Activated CD8-positive, alpha-beta T cell treated with anti-CD3 and anti-CD28 coated beads, Interleukin-2, amount 10 ng/mL, durations not matched to agents 7 days and 5 days (primary cell): ENCODE measurements around the gene RAB17. TPM values are rescaled to one million over a fixed set of nuclear protein-coding genes. Genes with fewer than 3 reads are reported as not detected.
"Not testable (repeated sequence)": the region's sequence is repeated elsewhere in the genome, so short reads cannot be mapped to it uniquely, and the experiment has no call there.

ENCODE experiments used
- ATAC-seq: fragments of 150-1000 bp; cut with Tn5 transposase; one replicate; pipeline ENCODE4 v1.10.0; 2021; ENCODE audit warnings: moderate library complexity
- CTCF ChIA-PET: fragments of 350-600 bp; sonication (Branson Sonifier 250); formaldehyde crosslinking; loops from one replicate; lab custom pipeline; 2021; ENCODE audit warnings: antibody characterized with exemption; lab: Charles Lee
- POLR2A ChIA-PET: fragments of 350-600 bp; sonication (Branson Sonifier 250); formaldehyde crosslinking; loops from one replicate; lab custom pipeline; 2021; ENCODE audit warnings: antibody characterized with exemption; lab: Charles Lee
- DNase-seq: peaks from one replicate; pipeline ENCODE4 v3.0.0-alpha.2; 2020
- H3K27ac Mint-ChIP-seq: one replicate; pipeline ENCODE4 v1.8.0; 2021; ENCODE audit warnings: mild to moderate bottlenecking, mixed read lengths
- H3K27me3 Mint-ChIP-seq: one replicate; pipeline ENCODE4 v1.8.0; 2021; ENCODE audit warnings: low read depth, mixed read lengths
- H3K36me3 Mint-ChIP-seq: one replicate; pipeline ENCODE4 v1.8.0; 2021; ENCODE audit warnings: low read depth, mixed read lengths
- H3K4me1 Mint-ChIP-seq: one replicate; pipeline ENCODE4 v1.8.0; 2021; ENCODE audit warnings: low read depth, mixed read lengths
- H3K4me3 Mint-ChIP-seq: one replicate; pipeline ENCODE4 v1.8.0; 2021; ENCODE audit warnings: mild to moderate bottlenecking, mixed read lengths
- H3K9me3 Mint-ChIP-seq: one replicate; pipeline ENCODE4 v1.8.0; 2022; ENCODE audit warnings: mixed read lengths; ENCODE audit not compliant: insufficient read depth
- total RNA-seq, 2 experiments: library from RNA; stranded (reverse); gene quantifications; one replicate each; pipeline ENCODE4 v1.2.3, GENCODE V29; 2021

RAB17 gene
- total RNA-seq, 2 experiments from 2014 or later: 0.16 to 0.61 TPM

DNA sequence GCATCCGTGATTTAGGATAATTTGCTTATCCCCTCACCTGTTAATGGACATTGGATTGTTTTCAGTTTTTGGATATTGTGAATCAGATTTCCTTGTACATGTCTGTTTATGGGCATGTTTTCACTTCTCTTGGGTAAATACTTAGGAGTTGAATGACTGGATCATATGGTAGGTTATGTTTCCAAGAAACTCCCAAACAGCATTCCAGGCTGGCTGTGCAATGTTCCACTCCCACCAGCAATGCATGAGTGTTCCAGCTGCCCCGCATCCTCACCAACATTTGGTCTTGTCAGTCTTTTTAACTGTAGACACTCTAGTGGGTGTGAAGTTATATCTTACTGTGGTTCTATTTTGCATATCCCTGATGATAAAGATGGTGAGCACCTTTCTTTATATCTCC lies 27.9 kb upstream of the RAB17 start:
- Mint-ChIP-seq H3K9me3 (no peaks in the 10 kb centered on the region), H3K27ac (no peak overlapping the region), H3K36me3 (no peaks in the 10 kb centered on the region), H3K4me3 (no peak overlapping the region), H3K4me1 (peaks cover 37% of the 10 kb centered on the region), H3K27me3 (peaks cover 17% of the 10 kb centered on the region)
- DNase-seq: no peak
- POLR2A ChIA-PET: no interaction called here
- CTCF ChIA-PET: no interaction called here
- ATAC-seq: no peak

DNA sequence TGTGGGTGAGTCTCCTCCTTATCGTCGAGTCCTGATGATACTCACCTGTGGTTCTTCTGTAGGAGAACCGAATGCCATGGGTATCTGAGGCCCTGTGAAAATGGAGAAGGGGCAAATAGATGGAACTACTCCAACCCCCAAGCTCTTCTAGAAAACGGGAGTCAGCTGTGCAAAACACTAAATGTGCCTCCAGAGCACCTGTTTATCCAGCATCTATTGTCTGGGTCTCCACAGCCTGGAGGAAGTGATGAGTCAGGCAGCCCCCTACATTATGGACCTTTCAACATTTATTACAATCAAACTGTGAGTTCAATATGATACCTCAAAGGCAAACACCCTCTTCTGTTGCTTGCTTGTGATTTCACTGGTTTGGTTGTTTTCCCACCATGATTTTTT lies 27.1 kb upstream of the RAB17 start:
- Mint-ChIP-seq H3K36me3 (no peaks in the 10 kb centered on the region), H3K4me1 (peaks cover 37% of the 10 kb centered on the region), H3K9me3 (no peaks in the 10 kb centered on the region), H3K4me3 (no peak overlapping the region), H3K27me3 (peaks cover 13% of the 10 kb centered on the region), H3K27ac (no peak overlapping the region)
- no peak for ATAC-seq
- ChIA-PET POLR2A (interaction anchor here (2.2 kb wide), 1 partner anchor 14 kb away, joined by 6 read pairs; no protein-coding TSS in a partner anchor), CTCF (interaction anchor here (1.3 to 1.8 kb wide), 2 partner anchors 36 to 127 kb away, joined by 3 to 6 read pairs; no protein-coding TSS in a partner anchor)
- DNase-seq: no peak

DNA sequence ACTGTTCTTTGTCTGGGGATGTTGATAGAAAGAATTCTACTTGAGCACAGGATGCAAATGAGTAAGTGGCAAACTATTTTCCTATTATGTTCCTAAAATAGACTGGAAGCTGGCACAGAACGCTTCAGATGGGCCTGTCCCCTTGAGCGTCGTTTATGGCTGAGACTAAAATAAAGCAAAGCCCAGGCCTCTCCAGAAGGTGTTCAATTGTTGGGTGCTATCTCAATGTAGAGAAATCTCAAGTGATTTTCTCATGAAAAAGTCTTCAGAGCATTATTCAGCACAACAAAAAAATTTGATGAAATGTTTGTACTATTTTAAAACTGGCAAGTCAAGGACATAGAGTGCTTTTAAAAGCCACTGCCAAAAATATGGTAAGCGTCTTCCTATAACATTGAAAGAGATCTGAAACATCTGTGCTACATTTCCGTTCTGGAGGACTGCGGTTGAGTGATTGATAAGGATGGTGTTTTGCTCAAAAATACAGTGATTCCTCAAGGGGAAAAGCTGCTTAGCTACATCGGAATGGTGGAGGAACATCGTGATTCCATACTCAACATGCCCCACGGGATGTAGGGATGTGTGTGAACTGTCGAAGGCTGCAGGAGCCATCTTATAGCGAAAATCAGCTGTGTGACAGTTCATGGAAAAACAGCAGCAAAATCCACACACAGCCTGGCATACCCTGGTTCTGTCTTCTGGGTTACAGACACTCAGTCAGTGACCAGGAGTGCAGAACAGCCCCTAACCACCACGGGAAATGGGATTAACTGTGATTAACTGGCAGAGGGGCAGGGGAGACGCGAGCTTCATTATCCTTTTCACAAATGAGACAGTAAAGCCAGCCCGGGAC lies 26.4 kb upstream of the RAB17 start:
- DNase-seq: no peak
- peaks cover 8% of the 10 kb centered on the region for H3K27me3 Mint-ChIP-seq
- no peak overlapping the region for H3K27ac Mint-ChIP-seq
- H3K36me3 Mint-ChIP-seq: no peaks in the 10 kb centered on the region
- H3K4me3 Mint-ChIP-seq: peak overlapping the region; percentile 45
- ATAC-seq: peak; percentile 58
- H3K9me3 Mint-ChIP-seq: no peaks in the 10 kb centered on the region
- H3K4me1 Mint-ChIP-seq: peaks cover 37% of the 10 kb centered on the region
- CTCF ChIA-PET: interaction anchor here (1.1 to 1.8 kb wide), 3 partner anchors 36 to 127 kb away, joined by 3 to 6 read pairs (median 3); no protein-coding TSS in a partner anchor
- POLR2A ChIA-PET: interaction anchor here (2.2 kb wide), 1 partner anchor 13 kb away, joined by 6 read pairs; no protein-coding TSS in a partner anchor

DNA sequence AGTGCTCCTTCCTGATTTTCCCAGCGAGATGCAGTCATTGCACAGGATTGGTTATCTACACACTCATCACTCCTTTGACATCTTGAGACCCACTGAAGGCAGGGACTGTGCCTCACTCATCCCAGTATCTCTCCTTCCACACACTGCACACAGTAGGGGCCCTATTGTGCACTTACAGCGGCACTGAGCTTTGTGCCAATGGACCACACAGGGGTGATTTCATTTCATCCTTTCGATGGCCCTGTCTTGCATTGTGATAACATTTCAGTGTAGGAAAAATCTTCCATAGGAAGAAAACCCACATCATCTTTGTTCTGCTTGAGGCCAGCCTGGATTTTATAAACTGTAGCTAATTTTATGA lies 25.8 kb upstream of the RAB17 start:
- Mint-ChIP-seq H3K9me3 (no peaks in the 10 kb centered on the region), H3K27ac (no peak overlapping the region), H3K36me3 (no peaks in the 10 kb centered on the region), H3K4me1 (peaks cover 37% of the 10 kb centered on the region), H3K27me3 (peaks cover 7% of the 10 kb centered on the region), H3K4me3 (no peak overlapping the region)
- no peak for DNase-seq
- ChIA-PET CTCF (interaction anchor here (1.1 to 1.8 kb wide), 3 partner anchors 35 to 128 kb away, joined by 3 to 6 read pairs (median 3); no protein-coding TSS in a partner anchor), POLR2A (interaction anchor here (2.2 kb wide), 1 partner anchor 13 kb away, joined by 6 read pairs; no protein-coding TSS in a partner anchor)
- ATAC-seq: no peak

GRCh38 chr2:237615631-237616249 lies 25.2 kb upstream of the RAB17 start:
- ATAC-seq: no peak
- Mint-ChIP-seq H3K36me3 (no peaks in the 10 kb centered on the region), H3K4me3 (no peak overlapping the region), H3K4me1 (peaks cover 37% of the 10 kb centered on the region), H3K9me3 (no peaks in the 10 kb centered on the region), H3K27me3 (peaks cover 7% of the 10 kb centered on the region), H3K27ac (no peak overlapping the region)
- no peak for DNase-seq
- POLR2A ChIA-PET: interaction anchor here (2.2 kb wide), 1 partner anchor 12 kb away, joined by 6 read pairs; no protein-coding TSS in a partner anchor
- CTCF ChIA-PET: interaction anchor here (1.1 to 1.8 kb wide), 2 partner anchors 34 to 56 kb away, joined by 3 to 6 read pairs; no protein-coding TSS in a partner anchor

- H3K27ac Mint-ChIP-seq: no peak overlapping the region
- no peak for ATAC-seq
- CTCF ChIA-PET: interaction anchor here (2.5 kb wide), 1 partner anchor 12 kb away, joined by 8 read pairs; no protein-coding TSS in a partner anchor
These were observed 23.7 kb upstream of the RAB17 start for GRCh38 chr2:237614151-237614720.

GRCh38 chr2:237613679-237614078 lies 23.1 kb upstream of the RAB17 start:
- no peak overlapping the region for H3K27ac Mint-ChIP-seq
- DNase-seq: no peak
- peaks cover 13% of the 10 kb centered on the region for H3K27me3 Mint-ChIP-seq
- peaks cover 36% of the 10 kb centered on the region for H3K4me1 Mint-ChIP-seq
- H3K9me3 Mint-ChIP-seq: no peaks in the 10 kb centered on the region
- no peaks in the 10 kb centered on the region for H3K36me3 Mint-ChIP-seq
- ChIA-PET POLR2A (interaction anchor here (1.2 kb wide), 1 partner anchor 10 kb away, joined by 4 read pairs; no protein-coding TSS in a partner anchor), CTCF (interaction anchor here (1.1 to 2.5 kb wide), 2 partner anchors 11 to 101 kb away, joined by 4 to 8 read pairs; no protein-coding TSS in a partner anchor)
- ATAC-seq: no peak
- no peak overlapping the region for H3K4me3 Mint-ChIP-seq

More at GRCh38 chr2:237614151-237614720, 23.7 kb upstream of the RAB17 start:
- Mint-ChIP-seq H3K4me3 (no peak overlapping the region), H3K9me3 (no peaks in the 10 kb centered on the region), H3K27me3 (peaks cover 14% of the 10 kb centered on the region), H3K36me3 (no peaks in the 10 kb centered on the region), H3K4me1 (peaks cover 37% of the 10 kb centered on the region)
- DNase-seq: no peak
- POLR2A ChIA-PET: interaction anchor here (1.2 kb wide), 1 partner anchor 10 kb away, joined by 4 read pairs; no protein-coding TSS in a partner anchor

- H3K27me3 Mint-ChIP-seq: peaks cover 13% of the 10 kb centered on the region
- peaks cover 31% of the 10 kb centered on the region for H3K4me1 Mint-ChIP-seq
- H3K27ac Mint-ChIP-seq: no peak overlapping the region
- H3K9me3 Mint-ChIP-seq: no peaks in the 10 kb centered on the region
- ChIA-PET CTCF (interaction anchor here (1.1 to 2.5 kb wide), 2 partner anchors 10 to 100 kb away, joined by 4 to 8 read pairs; no protein-coding TSS in a partner anchor), POLR2A (no interaction called here)
- H3K36me3 Mint-ChIP-seq: no peaks in the 10 kb centered on the region
- H3K4me3 Mint-ChIP-seq: no peak overlapping the region
- no peak for ATAC-seq
- DNase-seq: no peak
These were observed 22.2 kb upstream of the RAB17 start for GRCh38 chr2:237612527-237613357.

- CTCF ChIA-PET, ATAC-seq, DNase-seq, H3K27ac Mint-ChIP-seq, POLR2A ChIA-PET, H3K36me3 Mint-ChIP-seq, H3K9me3 Mint-ChIP-seq, H3K4me3 Mint-ChIP-seq: not testable (repeated sequence)
- peaks cover 14% of the 10 kb centered on the region for H3K27me3 Mint-ChIP-seq
- peaks cover 21% of the 10 kb centered on the region for H3K4me1 Mint-ChIP-seq
These were observed 16.0 kb upstream of the RAB17 start for GRCh38 chr2:237606522-237606921.

DNA sequence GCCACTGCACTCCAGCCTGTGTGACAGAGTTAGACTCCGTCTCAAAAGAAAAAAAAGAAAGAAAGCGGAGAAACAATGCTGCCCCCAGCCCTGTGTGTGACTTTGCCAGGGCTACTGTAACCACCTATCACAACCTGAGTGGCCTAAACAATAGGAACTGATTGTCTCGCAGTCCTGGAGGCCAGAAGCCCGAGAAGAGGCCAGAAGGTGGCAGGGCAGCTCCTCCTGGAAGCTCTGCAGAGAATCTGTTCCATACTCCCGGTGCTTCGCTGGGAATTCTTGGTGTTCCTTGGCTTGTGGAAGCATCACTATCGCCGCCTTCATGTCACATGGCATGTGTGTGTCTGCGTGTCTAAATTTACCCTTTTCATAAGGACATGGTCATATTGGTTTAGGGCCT lies 14.4 kb upstream of the RAB17 start:
- H3K4me3 Mint-ChIP-seq: no peak overlapping the region
- POLR2A ChIA-PET: interaction anchor here (1.7 to 1.8 kb wide), 2 partner anchors 88 to 89 kb away, joined by 5 read pairs; no protein-coding TSS in a partner anchor
- peak overlapping the region; percentile 47 for H3K27ac Mint-ChIP-seq
- peaks cover 21% of the 10 kb centered on the region for H3K4me1 Mint-ChIP-seq
- ATAC-seq (no peak), DNase-seq (no peak)
- H3K36me3 Mint-ChIP-seq: no peaks in the 10 kb centered on the region
- CTCF ChIA-PET: interaction anchor here (2.7 kb wide), 1 partner anchor 140 kb away, joined by 13 read pairs; no protein-coding TSS in a partner anchor
- no peaks in the 10 kb centered on the region for H3K9me3 Mint-ChIP-seq
- peaks cover 10% of the 10 kb centered on the region for H3K27me3 Mint-ChIP-seq
